ENCODE results near the gene SPEF1.

GRCh38 chr20:3785240-3786125, 4.2 kb upstream of the SPEF1 start:
- no peak for TF ChIP-seq CTCF (IDR thresholded peaks at IDR 0.05)
- no peak for TF ChIP-seq POLR2AphosphoS5 (IDR thresholded peaks at IDR 0.05)
- TF ChIP-seq POLR2A (IDR thresholded peaks at IDR 0.05): no peak

Measured in suprapubic skin (tissue), 4 donors.